Smooth muscle cell (in vitro differentiated cells): ENCODE data around the gene UNK. TPM values are rescaled to one million over a fixed set of nuclear protein-coding genes. Genes with fewer than 3 reads are reported as not detected.
A peak's percentile ranks its signal among the peaks of the same experiment; 100 is the strongest.
"Not testable (repeated sequence)": the region's sequence is repeated elsewhere in the genome, so short reads cannot be mapped to it uniquely, and the experiment has no call there.

Experiments
- DNase-seq: peaks from one replicate; lab custom pipeline; 2025; ENCODE audit not compliant: unreplicated experiment; lab: John Stamatoyannopoulos, UW
- H2AFZ ChIP-seq: fragments of 200-600 bp; sonication (generic); 2 replicates; pipeline ENCODE4 v1.6.0; 2016; ENCODE audit warnings: antibody characterized with exemption, low read depth, mild to moderate bottlenecking
- H3F3A ChIP-seq: fragments of 200-600 bp; sonication (generic); 2 replicates; pipeline ENCODE4 v1.6.0; 2017; ENCODE audit warnings: antibody characterized with exemption, low read depth
- H3K27ac ChIP-seq: fragments of 200-600 bp; sonication (generic); 2 replicates; pipeline ENCODE4 v1.5.1; 2016; ENCODE audit warnings: low read depth, mild to moderate bottlenecking
- H3K27me3 ChIP-seq: fragments of 200-600 bp; sonication (generic); 2 replicates; pipeline ENCODE4 v1.6.1; 2016; ENCODE audit warnings: low read depth, mild to moderate bottlenecking
- H3K36me3 ChIP-seq: fragments of 200-600 bp; sonication (generic); 2 replicates; pipeline ENCODE4 v1.5.1; 2016; ENCODE audit warnings: low read depth
- H3K4me1 ChIP-seq: fragments of 200-600 bp; sonication (generic); 2 replicates; pipeline ENCODE4 v1.5.1; 2016; ENCODE audit warnings: low read depth
- H3K4me2 ChIP-seq: fragments of 200-600 bp; sonication (generic); 2 replicates; pipeline ENCODE4 v1.6.0; 2016; ENCODE audit warnings: mild to moderate bottlenecking
- H3K4me3 ChIP-seq: fragments of 200-600 bp; sonication (generic); 2 replicates; pipeline ENCODE4 v1.5.1; 2016; ENCODE audit warnings: mild to moderate bottlenecking
- H3K79me2 ChIP-seq: fragments of 200-600 bp; sonication (generic); 2 replicates; pipeline ENCODE4 v1.6.0; 2016; ENCODE audit warnings: low read depth, mild to moderate bottlenecking
- H3K9ac ChIP-seq: fragments of 200-600 bp; sonication (generic); 2 replicates; pipeline ENCODE4 v1.6.0; 2016; ENCODE audit warnings: low read depth
- H3K9me3 ChIP-seq: fragments of 200-600 bp; sonication (generic); replicated peaks from 2 replicates; pipeline ENCODE4 v1.5.1; 2016; ENCODE audit warnings: low read depth
- H4K20me1 ChIP-seq: fragments of 200-600 bp; sonication (generic); 2 replicates; pipeline ENCODE4 v1.6.0; 2016; ENCODE audit warnings: low read depth
- WGBS: methylation state at CpG from one replicate; pipeline ENCODE4 v1.1.7; 2016; ENCODE audit warnings: low lambda C conversion rate; 5-methylcytosine and 5-hydroxymethylcytosine counted together
- polyA plus RNA-seq: library from polyadenylated mRNA; unstranded; fragments of >200 nt; fragmentation: Nextera tagmentation; extraction: Ambion mirVana; gene quantifications from 2 replicates; pipeline ENCODE4 v1.2.1, GENCODE V29; 2016
- total RNA-seq: library from RNA; depleted of rRNA; stranded (reverse); fragments of >200 nt; gene quantifications from 2 replicates; pipeline ENCODE4 v1.2.3, GENCODE V29; 2014
- TF ChIP-seq, protein P1 (sequence below): fragments of 200-600 bp; sonication (generic); IDR thresholded peaks from 2 replicates; pipeline ENCODE4 v1.5.1; 2017; ENCODE audit warnings: borderline replicate concordance, mild to moderate bottlenecking, antibody characterized with exemption; ENCODE audit not compliant: insufficient read depth, poor library complexity, severe bottlenecking

UNK gene
- total and polyA plus RNA-seq, 2 experiments from 2014 or later: 26.8 to 39.5 TPM

DNA sequence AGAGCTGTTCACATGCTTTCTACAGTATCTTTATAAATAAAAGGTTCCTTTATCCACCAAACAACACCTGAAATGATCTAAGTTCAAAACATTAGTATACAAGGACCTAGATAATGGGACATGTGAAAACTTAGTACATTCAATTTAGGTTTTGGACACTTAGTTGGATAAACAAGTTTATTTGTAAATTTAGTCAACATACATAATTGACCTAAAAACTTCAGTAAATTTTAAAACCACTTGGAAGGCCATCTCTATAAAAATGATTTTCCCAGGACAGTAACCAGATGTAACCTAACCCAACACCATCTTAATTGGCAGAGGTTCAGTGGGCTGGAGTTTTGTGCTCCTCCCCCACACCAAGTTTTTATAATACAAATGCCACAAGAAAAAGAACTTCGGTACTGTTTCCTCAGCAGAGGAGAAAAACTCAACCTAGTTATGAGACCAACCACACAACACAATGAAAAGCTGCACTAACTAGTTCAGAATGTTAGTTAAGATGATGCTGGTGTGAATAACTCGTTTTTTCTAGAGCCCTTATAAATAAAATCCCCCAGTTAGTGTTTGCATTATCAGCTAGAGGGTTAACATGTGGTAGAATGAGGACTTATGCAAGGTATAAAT is 7.2 kb upstream of the UNK start:
- 62% methylated on average over 2 of the region's 2 CpGs for WGBS
- H4K20me1 ChIP-seq: peaks cover 47% of the 10 kb centered on the region

DNA sequence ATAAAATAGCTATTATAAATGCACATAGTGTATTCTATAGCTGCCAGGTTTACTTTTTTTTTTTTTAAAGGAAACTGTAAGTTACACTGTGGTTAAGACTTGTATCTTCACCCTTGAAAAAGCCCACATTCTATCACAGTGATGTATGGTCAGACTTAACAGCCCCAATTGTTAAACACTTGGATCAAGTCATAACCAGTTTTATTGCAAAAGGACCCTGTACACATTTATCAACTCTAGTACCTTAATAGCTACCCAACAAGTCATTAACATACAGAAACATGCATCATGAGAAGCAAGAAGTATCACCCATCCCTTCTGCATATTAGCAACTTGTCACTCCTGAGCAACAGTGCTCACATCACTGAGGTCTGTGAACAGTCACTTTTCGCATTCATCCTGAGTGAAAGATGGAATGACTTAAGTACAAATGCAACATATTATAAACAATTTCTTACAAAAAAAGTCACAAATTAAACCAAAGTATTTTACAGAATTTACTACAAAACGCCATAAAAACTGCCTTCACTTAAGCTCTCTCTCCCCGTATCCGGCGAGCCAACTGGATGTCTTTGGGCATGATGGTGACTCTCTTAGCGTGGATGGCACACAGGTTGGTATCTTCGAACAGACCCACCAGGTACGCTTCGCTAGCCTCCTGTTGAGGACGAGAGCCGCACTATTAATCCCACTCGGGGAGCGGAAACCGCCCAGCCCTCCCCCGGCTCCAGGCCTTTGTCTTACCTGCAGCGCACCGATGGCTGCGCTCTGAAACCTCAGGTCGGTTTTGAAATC is 6.3 kb upstream of the UNK start:
- not testable (repeated sequence) for H2AFZ ChIP-seq, H3K9me3 ChIP-seq, H3K36me3 ChIP-seq, DNase-seq, H3K27me3 ChIP-seq
- H3K27ac ChIP-seq: peak overlapping the region; percentile 98
- peaks cover 47% of the 10 kb centered on the region for H4K20me1 ChIP-seq
- WGBS: 11% methylated on average over 19 of the region's 19 CpGs
- H3K9ac ChIP-seq: peak overlapping the region; percentile 98
- peaks cover 23% of the 10 kb centered on the region for H3K79me2 ChIP-seq
- peak overlapping the region; percentile 96 for H3K4me3 ChIP-seq
- peaks cover 29% of the 10 kb centered on the region for H3F3A ChIP-seq
- H3K4me2 ChIP-seq: peak overlapping the region; percentile 97
- peaks cover 15% of the 10 kb centered on the region for H3K4me1 ChIP-seq

More for the DNA sequence above, 7.2 kb upstream of the UNK start:
- H3K4me2 ChIP-seq: peak overlapping the region; percentile 97
- TF ChIP-seq, protein P1, sequence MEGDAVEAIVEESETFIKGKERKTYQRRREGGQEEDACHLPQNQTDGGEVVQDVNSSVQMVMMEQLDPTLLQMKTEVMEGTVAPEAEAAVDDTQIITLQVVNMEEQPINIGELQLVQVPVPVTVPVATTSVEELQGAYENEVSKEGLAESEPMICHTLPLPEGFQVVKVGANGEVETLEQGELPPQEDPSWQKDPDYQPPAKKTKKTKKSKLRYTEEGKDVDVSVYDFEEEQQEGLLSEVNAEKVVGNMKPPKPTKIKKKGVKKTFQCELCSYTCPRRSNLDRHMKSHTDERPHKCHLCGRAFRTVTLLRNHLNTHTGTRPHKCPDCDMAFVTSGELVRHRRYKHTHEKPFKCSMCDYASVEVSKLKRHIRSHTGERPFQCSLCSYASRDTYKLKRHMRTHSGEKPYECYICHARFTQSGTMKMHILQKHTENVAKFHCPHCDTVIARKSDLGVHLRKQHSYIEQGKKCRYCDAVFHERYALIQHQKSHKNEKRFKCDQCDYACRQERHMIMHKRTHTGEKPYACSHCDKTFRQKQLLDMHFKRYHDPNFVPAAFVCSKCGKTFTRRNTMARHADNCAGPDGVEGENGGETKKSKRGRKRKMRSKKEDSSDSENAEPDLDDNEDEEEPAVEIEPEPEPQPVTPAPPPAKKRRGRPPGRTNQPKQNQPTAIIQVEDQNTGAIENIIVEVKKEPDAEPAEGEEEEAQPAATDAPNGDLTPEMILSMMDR: no peak
- H3K9ac ChIP-seq: peak overlapping the region; percentile 98
- peaks cover 15% of the 10 kb centered on the region for H3K4me1 ChIP-seq
- peaks cover 29% of the 10 kb centered on the region for H3F3A ChIP-seq
- H3K27ac ChIP-seq: peak overlapping the region; percentile 98
- no peaks in the 10 kb centered on the region for H3K27me3 ChIP-seq
- no peaks in the 10 kb centered on the region for H3K36me3 ChIP-seq
- H3K4me3 ChIP-seq: peak overlapping the region; percentile 96
- peaks cover 23% of the 10 kb centered on the region for H3K79me2 ChIP-seq
- H2AFZ ChIP-seq: no peak overlapping the region
- DNase-seq: no peak
- no peaks in the 10 kb centered on the region for H3K9me3 ChIP-seq

- Histone ChIP-seq H3K4me1 (peaks cover 19% of the 10 kb centered on the region), H3K79me2 (peaks cover 23% of the 10 kb centered on the region), H3K27me3 (no peaks in the 10 kb centered on the region), H3K36me3 (no peaks in the 10 kb centered on the region), H4K20me1 (peaks cover 47% of the 10 kb centered on the region), H3K27ac (peak overlapping the region; percentile 98), H3K4me3 (peak overlapping the region; percentile 96), H2AFZ (no peak overlapping the region), H3K9ac (peak overlapping the region; percentile 98), H3K4me2 (peak overlapping the region; percentile 97), H3K9me3 (no peaks in the 10 kb centered on the region), H3F3A (peaks cover 29% of the 10 kb centered on the region)
- TF ChIP-seq, protein P1: peak; percentile 54
- no peak for DNase-seq
- WGBS: under 1% methylated on average over 37 of the region's 38 CpGs
Measured at GRCh38 chr17:75778861-75779249, 5.8 kb upstream of the UNK start.

- DNase-seq: peak; percentile 93
- H3K27ac ChIP-seq: peak overlapping the region; percentile 98
- under 1% methylated on average over 76 of the region's 84 CpGs for WGBS
- peak overlapping the region; percentile 97 for H3K4me2 ChIP-seq
- no peaks in the 10 kb centered on the region for H3K27me3 ChIP-seq
- H3K4me1 ChIP-seq: peaks cover 24% of the 10 kb centered on the region
- peaks cover 47% of the 10 kb centered on the region for H4K20me1 ChIP-seq
- H3K9ac ChIP-seq: peak overlapping the region; percentile 98
- H3F3A ChIP-seq: peaks cover 33% of the 10 kb centered on the region
- no peak overlapping the region for H2AFZ ChIP-seq
- TF ChIP-seq, protein P1: no peak
- no peaks in the 10 kb centered on the region for H3K9me3 ChIP-seq
- peaks cover 23% of the 10 kb centered on the region for H3K79me2 ChIP-seq
- peak overlapping the region; percentile 96 for H3K4me3 ChIP-seq
- no peaks in the 10 kb centered on the region for H3K36me3 ChIP-seq
Measured at GRCh38 chr17:75779250-75779986, 5.2 kb upstream of the UNK start.
